GM06990 (cell line): Measurements from ENCODE around the gene FOCAD.

Experiments
- DNase-seq: peaks from one replicate; pipeline ENCODE4 v3.0.0-alpha.2; 2011; ENCODE audit not compliant: insufficient read length; ENCODE audit errors: extremely low read depth
- H3K27me3 ChIP-seq: replicated peaks from 2 replicates; pipeline ENCODE4 v1.6.0; 2011; ENCODE audit warnings: low read length; ENCODE audit not compliant: control insufficient read depth, insufficient read depth
- H3K36me3 ChIP-seq: 2 replicates; pipeline ENCODE4 v1.5.1; 2011; ENCODE audit warnings: low read length; ENCODE audit not compliant: control insufficient read depth, insufficient read depth
- H3K4me3 ChIP-seq: replicated peaks from 2 replicates; pipeline ENCODE4 v1.5.1; 2011; ENCODE audit warnings: low read depth, mild to moderate bottlenecking, control low read depth, low read length
- TF ChIP-seq, protein P1 (sequence below): IDR thresholded peaks from 2 replicates; pipeline ENCODE4 v1.5.1; 2011; ENCODE audit warnings: low read length, control low read depth, mild to moderate bottlenecking, inconsistent platforms; ENCODE audit not compliant: insufficient read depth, poor library complexity, severe bottlenecking

The FOCAD gene

DNA sequence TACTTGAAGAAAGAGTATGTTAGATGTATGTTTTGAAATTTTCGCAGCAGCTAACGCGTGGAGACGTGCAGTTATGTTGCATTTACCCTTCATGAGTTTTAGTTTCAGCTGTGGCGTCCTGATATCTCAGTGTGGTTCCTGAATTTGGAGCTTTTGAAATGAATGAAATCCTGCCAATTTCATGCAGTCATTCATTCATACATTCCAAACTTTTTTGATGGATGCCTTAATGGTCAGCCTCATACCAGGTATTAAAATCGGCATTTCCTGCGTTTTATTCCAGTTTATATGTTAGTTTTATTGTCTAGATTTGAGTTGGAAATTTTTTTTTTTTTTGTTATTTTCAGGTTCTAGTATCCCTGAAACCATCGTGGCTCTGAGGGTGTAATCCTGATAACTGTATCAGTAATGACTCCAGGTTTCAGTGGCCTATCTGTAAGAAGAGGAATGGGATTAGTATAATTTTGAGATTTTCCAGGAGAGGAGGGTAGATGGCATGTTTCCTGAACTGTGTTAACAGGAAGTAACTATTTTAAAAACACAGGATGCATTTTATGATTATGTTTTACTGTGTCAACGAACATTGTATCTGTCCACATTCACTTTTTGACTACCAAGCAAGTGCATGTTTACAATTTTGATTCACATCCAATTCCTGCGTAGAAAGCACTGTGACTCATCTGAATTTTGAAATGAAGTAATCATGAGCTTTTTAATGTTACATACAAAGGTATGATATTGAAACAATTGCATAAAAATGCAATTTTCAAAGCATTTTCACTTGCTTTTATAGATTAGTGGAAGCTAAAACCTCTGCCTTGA is 1.0 kb downstream of the FOCAD start:
- Histone ChIP-seq H3K36me3 (no peaks in the 10 kb centered on the region), H3K4me3 (peak overlapping the region; percentile 84), H3K27me3 (no peaks in the 10 kb centered on the region)
- DNase-seq = no peak
- TF ChIP-seq, protein P1, sequence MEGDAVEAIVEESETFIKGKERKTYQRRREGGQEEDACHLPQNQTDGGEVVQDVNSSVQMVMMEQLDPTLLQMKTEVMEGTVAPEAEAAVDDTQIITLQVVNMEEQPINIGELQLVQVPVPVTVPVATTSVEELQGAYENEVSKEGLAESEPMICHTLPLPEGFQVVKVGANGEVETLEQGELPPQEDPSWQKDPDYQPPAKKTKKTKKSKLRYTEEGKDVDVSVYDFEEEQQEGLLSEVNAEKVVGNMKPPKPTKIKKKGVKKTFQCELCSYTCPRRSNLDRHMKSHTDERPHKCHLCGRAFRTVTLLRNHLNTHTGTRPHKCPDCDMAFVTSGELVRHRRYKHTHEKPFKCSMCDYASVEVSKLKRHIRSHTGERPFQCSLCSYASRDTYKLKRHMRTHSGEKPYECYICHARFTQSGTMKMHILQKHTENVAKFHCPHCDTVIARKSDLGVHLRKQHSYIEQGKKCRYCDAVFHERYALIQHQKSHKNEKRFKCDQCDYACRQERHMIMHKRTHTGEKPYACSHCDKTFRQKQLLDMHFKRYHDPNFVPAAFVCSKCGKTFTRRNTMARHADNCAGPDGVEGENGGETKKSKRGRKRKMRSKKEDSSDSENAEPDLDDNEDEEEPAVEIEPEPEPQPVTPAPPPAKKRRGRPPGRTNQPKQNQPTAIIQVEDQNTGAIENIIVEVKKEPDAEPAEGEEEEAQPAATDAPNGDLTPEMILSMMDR = no peak

- no peaks in the 10 kb centered on the region for H3K36me3 ChIP-seq
- no peak overlapping the region for H3K4me3 ChIP-seq
- TF ChIP-seq, protein P1 = no peak
- no peak for DNase-seq
- no peaks in the 10 kb centered on the region for H3K27me3 ChIP-seq
Measured at GRCh38 chr9:20685769-20686168, 1.7 kb downstream of the FOCAD start.

- H3K4me3 ChIP-seq = no peak overlapping the region
- H3K27me3 ChIP-seq = no peaks in the 10 kb centered on the region
- TF ChIP-seq, protein P1 = no peak
- H3K36me3 ChIP-seq = no peaks in the 10 kb centered on the region; the same call in 1 of the 2 replicates
- no peak for DNase-seq
Measured at GRCh38 chr9:20689833-20690232, 5.8 kb downstream of the FOCAD start.

GRCh38 chr9:20692554-20692953 is 8.5 kb downstream of the FOCAD start:
- DNase-seq = no peak
- H3K36me3 ChIP-seq = no peaks in the 10 kb centered on the region; the same call in 1 of the 2 replicates
- H3K4me3 ChIP-seq = no peak overlapping the region
- no peaks in the 10 kb centered on the region for H3K27me3 ChIP-seq
- TF ChIP-seq, protein P1 = no peak

GRCh38 chr9:20693068-20693467 is 9.0 kb downstream of the FOCAD start:
- H3K4me3 ChIP-seq = no peak overlapping the region
- H3K36me3 ChIP-seq = no peaks in the 10 kb centered on the region; the same call in 1 of the 2 replicates
- TF ChIP-seq, protein P1 = no peak
- no peaks in the 10 kb centered on the region for H3K27me3 ChIP-seq
- no peak for DNase-seq

- DNase-seq = no peak
- Histone ChIP-seq H3K36me3 (no peaks in the 10 kb centered on the region; the same call in 1 of the 2 replicates), H3K4me3 (no peak overlapping the region), H3K27me3 (no peaks in the 10 kb centered on the region)
- TF ChIP-seq, protein P1 = no peak
Measured at GRCh38 chr9:20694248-20694647, 10.2 kb downstream of the FOCAD start.
